ENCODE data around the gene GALNT16.

DNA sequence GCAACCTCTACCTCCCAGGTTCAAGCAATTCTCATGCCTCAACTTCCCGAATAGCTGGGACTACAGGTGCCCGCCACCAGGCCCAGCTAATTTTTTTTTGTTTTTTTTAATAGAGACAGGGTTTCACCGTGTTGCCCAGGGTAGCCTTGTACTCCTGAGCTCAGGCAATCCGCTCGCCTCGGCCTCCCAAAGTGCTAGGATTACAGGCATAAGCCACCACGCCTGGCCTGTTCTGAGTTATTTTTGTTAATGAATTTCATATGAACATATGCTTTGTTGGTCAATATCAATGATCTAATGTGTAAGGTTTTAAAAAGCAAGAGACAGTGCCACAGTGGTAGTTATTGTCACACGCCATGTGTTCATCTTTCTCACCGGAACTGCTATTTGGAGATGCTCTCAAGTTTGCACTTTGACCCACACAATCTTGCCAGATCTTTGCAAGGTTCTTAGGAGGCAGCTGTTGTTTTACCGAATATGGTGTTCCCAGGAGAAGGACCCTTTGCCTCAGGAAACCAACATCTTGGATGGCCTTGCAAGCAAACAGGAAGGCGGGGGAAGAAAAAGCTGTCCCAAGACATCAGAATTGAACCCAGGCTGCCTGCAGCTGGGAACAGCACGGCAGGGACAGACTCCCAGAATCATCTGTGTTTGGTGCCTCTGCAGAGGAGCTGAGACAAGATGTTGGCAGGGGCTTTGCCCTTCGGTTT is 30.0 kb downstream of the GALNT16 start:
- no peak for TF ChIP-seq EZH2 (IDR thresholded peaks at IDR 0.05; ENCODE audit: borderline replicate concordance, low read depth, low read length, severe bottlenecking)
- TF ChIP-seq, protein P1, sequence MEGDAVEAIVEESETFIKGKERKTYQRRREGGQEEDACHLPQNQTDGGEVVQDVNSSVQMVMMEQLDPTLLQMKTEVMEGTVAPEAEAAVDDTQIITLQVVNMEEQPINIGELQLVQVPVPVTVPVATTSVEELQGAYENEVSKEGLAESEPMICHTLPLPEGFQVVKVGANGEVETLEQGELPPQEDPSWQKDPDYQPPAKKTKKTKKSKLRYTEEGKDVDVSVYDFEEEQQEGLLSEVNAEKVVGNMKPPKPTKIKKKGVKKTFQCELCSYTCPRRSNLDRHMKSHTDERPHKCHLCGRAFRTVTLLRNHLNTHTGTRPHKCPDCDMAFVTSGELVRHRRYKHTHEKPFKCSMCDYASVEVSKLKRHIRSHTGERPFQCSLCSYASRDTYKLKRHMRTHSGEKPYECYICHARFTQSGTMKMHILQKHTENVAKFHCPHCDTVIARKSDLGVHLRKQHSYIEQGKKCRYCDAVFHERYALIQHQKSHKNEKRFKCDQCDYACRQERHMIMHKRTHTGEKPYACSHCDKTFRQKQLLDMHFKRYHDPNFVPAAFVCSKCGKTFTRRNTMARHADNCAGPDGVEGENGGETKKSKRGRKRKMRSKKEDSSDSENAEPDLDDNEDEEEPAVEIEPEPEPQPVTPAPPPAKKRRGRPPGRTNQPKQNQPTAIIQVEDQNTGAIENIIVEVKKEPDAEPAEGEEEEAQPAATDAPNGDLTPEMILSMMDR (IDR thresholded peaks at IDR 0.05; ENCODE audit: borderline replicate concordance, extremely low read depth, low read length, poor library complexity, severe bottlenecking), result no peak
